Endothelial cell (in vitro differentiated cells): ENCODE results near the gene STAT5B. TPM values are rescaled to one million over a fixed set of nuclear protein-coding genes. Genes with fewer than 3 reads are reported as not detected.

Experiments used
- DNase-seq: peaks from one replicate; pipeline ENCODE4 v3.0.0; 2021; ENCODE audit warnings: low spot score
- H3K27ac Mint-ChIP-seq: one replicate; pipeline ENCODE4 v1.8.0; 2021; ENCODE audit warnings: mixed read lengths, inconsistent platforms; ENCODE audit not compliant: unreplicated experiment
- H3K27me3 Mint-ChIP-seq: one replicate; pipeline ENCODE4 v1.8.0; 2021; ENCODE audit warnings: mild to moderate bottlenecking, moderate library complexity, mixed read lengths, inconsistent platforms; ENCODE audit not compliant: unreplicated experiment
- H3K36me3 Mint-ChIP-seq: one replicate; pipeline ENCODE4 v1.8.0; 2021; ENCODE audit warnings: mild to moderate bottlenecking, low read depth, mixed read lengths, inconsistent platforms; ENCODE audit not compliant: unreplicated experiment
- H3K4me1 Mint-ChIP-seq: one replicate; pipeline ENCODE4 v1.8.0; 2021; ENCODE audit warnings: mild to moderate bottlenecking, mixed read lengths, inconsistent platforms; ENCODE audit not compliant: unreplicated experiment
- H3K4me3 Mint-ChIP-seq: one replicate; pipeline ENCODE4 v1.8.0; 2021; ENCODE audit warnings: mild to moderate bottlenecking, mixed read lengths, inconsistent platforms; ENCODE audit not compliant: unreplicated experiment
- H3K9me3 Mint-ChIP-seq: one replicate; pipeline ENCODE4 v1.8.0; 2021; ENCODE audit warnings: mixed read lengths, inconsistent platforms; ENCODE audit not compliant: unreplicated experiment
- CTCF ChIP-seq: fragments of 200-600 bp; sonication (generic); IDR thresholded peaks from one replicate; pipeline ENCODE4 v1.5.0; 2021; ENCODE audit warnings: antibody characterized with exemption; ENCODE audit not compliant: unreplicated experiment
- total RNA-seq: library from RNA; stranded (reverse); fragmentation: NEBNext Ultra II Directional; extraction: Animal tissue kit (Norgen Biotek cat#: 25700); gene quantifications from one replicate; pipeline ENCODE4 v1.2.1, GENCODE V29; 2021; ENCODE audit not compliant: unreplicated experiment

Gene STAT5B
- total RNA-seq, 1 donor from 2014 or later: 40.2 TPM

DNA sequence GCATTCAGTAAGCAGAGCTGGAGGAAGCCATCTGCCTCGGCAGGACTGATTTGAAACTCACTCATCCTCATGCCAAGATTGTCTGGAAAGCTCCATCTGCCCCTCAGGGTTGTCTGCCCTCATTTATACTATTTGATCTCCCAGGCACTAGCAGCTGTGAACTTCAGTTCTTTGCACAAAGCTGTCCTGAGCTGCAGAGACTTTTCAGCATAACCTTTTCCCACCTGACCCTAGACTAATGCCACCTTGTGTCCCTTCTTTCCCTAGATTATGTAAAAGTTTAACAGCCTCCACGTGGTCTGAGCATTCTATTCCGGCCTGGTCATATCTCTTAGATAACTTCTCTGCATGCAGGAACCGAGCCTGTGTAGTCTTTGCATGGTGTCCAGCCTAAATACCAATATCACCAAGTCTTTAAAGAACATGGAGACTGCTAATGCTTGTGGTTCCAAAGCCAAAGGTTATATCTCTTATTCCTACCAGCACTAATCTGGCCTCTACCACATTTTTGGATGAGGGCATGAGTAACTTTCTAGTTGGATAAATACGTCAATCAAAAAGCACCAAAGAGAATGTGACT, 41.2 kb upstream of the STAT5B start:
- Mint-ChIP-seq H3K4me3 (no peak overlapping the region), H3K9me3 (no peaks in the 10 kb centered on the region), H3K27ac (peak overlapping the region; percentile 89), H3K4me1 (peaks cover 69% of the 10 kb centered on the region), H3K27me3 (peaks cover 11% of the 10 kb centered on the region), H3K36me3 (peaks cover 25% of the 10 kb centered on the region)
- no peak for TF ChIP-seq CTCF
- DNase-seq: no peak

- Mint-ChIP-seq H3K4me3 (no peak overlapping the region), H3K9me3 (no peaks in the 10 kb centered on the region), H3K27me3 (peaks cover 10% of the 10 kb centered on the region), H3K36me3 (peaks cover 27% of the 10 kb centered on the region), H3K27ac (peak overlapping the region; percentile 89), H3K4me1 (peaks cover 66% of the 10 kb centered on the region)
- no peak for TF ChIP-seq CTCF
- no peak for DNase-seq
Measured at GRCh38 chr17:42316755-42317154, 40.6 kb upstream of the STAT5B start.

DNA sequence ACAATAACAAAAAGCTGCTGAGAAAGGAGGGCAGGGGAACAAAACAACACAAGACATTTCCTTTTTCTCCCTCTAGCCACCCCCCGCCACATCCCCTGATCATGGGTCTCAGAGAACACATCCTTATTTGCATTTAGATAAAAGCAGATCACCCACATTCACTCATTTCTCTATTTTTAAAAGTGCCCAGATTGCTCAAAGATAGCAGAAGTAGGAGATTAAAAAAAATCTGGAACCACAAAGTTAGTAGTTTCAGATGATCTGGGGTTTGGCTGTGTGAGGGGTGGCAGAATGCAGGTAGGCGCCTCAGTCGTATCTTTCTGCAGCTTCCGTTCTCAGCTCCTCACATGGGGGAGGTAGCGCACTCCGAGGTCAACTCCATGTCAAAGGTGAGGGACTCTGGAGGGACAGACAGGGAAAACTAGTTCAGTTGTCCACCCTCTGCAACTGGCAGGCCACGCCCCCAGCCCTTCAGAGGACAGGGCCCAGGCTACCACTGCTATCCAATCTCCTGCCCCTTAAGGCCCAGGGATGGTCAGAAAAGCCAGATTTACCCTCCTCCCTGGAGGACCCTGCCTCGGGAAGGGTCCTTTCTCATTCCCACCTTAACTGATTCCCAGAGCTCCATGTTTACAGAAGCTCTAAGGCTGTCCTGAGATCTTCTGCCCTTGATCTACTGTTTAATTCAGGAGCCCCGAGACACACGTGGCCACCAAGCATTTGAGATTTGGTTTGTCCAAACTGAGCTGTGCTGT, 39.4 kb upstream of the STAT5B start:
- Mint-ChIP-seq H3K4me3 (peak overlapping the region; percentile 45), H3K9me3 (no peaks in the 10 kb centered on the region), H3K27ac (peak overlapping the region; percentile 78), H3K36me3 (peaks cover 34% of the 10 kb centered on the region), H3K27me3 (peaks cover 9% of the 10 kb centered on the region), H3K4me1 (peaks cover 65% of the 10 kb centered on the region)
- DNase-seq: no peak
- no peak for TF ChIP-seq CTCF

GRCh38 chr17:42313773-42314566, 37.8 kb upstream of the STAT5B start:
- no peak for TF ChIP-seq CTCF
- Mint-ChIP-seq H3K9me3 (no peaks in the 10 kb centered on the region), H3K36me3 (peaks cover 43% of the 10 kb centered on the region), H3K27ac (peak overlapping the region; percentile 80), H3K27me3 (peaks cover 7% of the 10 kb centered on the region), H3K4me3 (peak overlapping the region; percentile 67), H3K4me1 (peaks cover 56% of the 10 kb centered on the region)
- DNase-seq: no peak
